Measurements from ENCODE around the gene SPARCL1.
A peak's percentile ranks its signal among the peaks of the same experiment; 100 is the strongest.

Gene SPARCL1

DNA sequence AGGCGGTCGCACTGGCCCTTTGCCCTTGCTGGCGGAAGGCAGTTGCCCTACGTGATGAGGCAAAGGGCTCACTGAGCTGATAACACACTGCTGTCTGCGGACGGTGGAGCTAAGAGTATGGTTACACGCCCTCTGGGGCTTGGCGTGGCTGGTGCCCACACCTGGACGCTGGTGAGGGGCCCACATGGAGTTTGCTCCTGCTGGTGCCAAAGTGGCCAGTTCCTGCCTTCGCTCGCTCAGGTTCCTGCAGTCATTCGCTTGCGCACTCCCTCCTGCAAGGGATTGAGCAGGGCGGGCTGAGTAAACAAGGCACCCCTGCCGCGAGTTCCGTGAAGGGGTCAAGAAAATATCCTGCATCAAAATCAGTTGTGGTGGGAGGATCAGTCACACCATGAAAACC, 18.4 kb downstream of the SPARCL1 start:
- no peak for TF ChIP-seq SIN3A (IDR thresholded peaks at IDR 0.05; ENCODE audit: borderline replicate concordance, insufficient read depth, low read length)
- TF ChIP-seq TAF1 (IDR thresholded peaks at IDR 0.05; ENCODE audit: borderline replicate concordance, insufficient read depth, low read length), result no peak
- TF ChIP-seq FOXP2 (optimal IDR thresholded peaks at IDR 0.05; ENCODE audit: borderline replicate concordance, extremely low read depth, extremely low read length, insufficient read depth), result no peak
- TF ChIP-seq POLR2AphosphoS5 (IDR thresholded peaks at IDR 0.05; ENCODE audit: low read depth, low read length), result no peak
- no peak for TF ChIP-seq REST (IDR thresholded peaks at IDR 0.05; ENCODE audit: insufficient read depth in 1 of 2, low read depth in 2 of 2, low read length in 2 of 2)

DNA sequence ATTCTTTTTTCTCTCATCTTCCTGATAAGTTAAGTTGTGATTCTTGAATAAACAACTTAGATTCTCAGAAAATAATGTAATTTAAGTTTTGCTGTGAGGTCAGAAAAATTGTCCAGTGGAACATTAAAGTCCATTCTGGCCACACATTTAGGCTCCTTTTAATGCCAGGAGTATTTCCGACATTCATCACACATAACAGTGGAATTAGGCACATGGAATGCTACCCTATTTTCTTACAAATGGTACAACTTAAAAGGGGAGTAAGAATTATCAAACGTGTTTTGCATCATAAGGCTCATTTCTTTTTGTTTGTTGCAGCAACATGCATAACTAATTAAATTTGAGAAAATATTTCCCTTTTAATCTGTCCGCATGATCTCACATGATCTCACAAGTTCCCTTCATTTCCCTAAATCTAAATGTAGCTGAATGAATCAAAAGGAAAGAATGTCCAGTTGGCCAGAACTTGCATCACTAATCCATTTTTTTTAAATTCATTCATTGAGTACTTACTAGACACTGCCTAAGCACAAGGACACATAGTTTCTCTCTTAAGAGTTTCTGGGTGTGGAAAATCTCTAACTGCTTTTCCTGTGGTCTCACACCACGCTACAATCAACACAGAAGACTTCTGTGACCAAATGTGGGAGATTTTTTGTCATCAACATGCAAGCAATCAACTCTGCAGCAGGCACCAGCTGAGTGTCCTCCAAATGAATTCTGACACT, 22.0 kb downstream of the SPARCL1 start:
- TF ChIP-seq POLR2AphosphoS5 (IDR thresholded peaks at IDR 0.05; ENCODE audit: low read depth, low read length) (no peak), TAF1 (IDR thresholded peaks at IDR 0.05; ENCODE audit: borderline replicate concordance, insufficient read depth, low read length) (no peak), FOXP2 (optimal IDR thresholded peaks at IDR 0.05; ENCODE audit: borderline replicate concordance, extremely low read depth, extremely low read length, insufficient read depth) (no peak), SIN3A (IDR thresholded peaks at IDR 0.05; ENCODE audit: borderline replicate concordance, insufficient read depth, low read length) (no peak), REST (IDR thresholded peaks at IDR 0.05; ENCODE audit: insufficient read depth in 1 of 2, low read depth in 2 of 2, low read length in 2 of 2) (no peak)

GRCh38 chr4:87505862-87506261, 23.3 kb downstream of the SPARCL1 start:
- TF ChIP-seq FOXP2 (optimal IDR thresholded peaks at IDR 0.05; ENCODE audit: borderline replicate concordance, extremely low read depth, extremely low read length, insufficient read depth) (no peak), REST (IDR thresholded peaks at IDR 0.05; ENCODE audit: insufficient read depth in 1 of 2, low read depth in 2 of 2, low read length in 2 of 2) (no peak), POLR2AphosphoS5 (IDR thresholded peaks at IDR 0.05; ENCODE audit: low read depth, low read length) (no peak), SIN3A (IDR thresholded peaks at IDR 0.05; ENCODE audit: borderline replicate concordance, insufficient read depth, low read length) (no peak)

GRCh38 chr4:87502580-87503238, 26.5 kb downstream of the SPARCL1 start:
- TF ChIP-seq TAF1 (IDR thresholded peaks at IDR 0.05; ENCODE audit: borderline replicate concordance, insufficient read depth, low read length) (peak; percentile 27; the same call in 1 of the 2 replicates), REST (IDR thresholded peaks at IDR 0.05; ENCODE audit: insufficient read depth in 1 of 2, low read depth in 2 of 2, low read length in 2 of 2) (no peak)

Data from PFSK-1 (cell line).